ENCODE measurements around the gene OSBPL10.

DNA sequence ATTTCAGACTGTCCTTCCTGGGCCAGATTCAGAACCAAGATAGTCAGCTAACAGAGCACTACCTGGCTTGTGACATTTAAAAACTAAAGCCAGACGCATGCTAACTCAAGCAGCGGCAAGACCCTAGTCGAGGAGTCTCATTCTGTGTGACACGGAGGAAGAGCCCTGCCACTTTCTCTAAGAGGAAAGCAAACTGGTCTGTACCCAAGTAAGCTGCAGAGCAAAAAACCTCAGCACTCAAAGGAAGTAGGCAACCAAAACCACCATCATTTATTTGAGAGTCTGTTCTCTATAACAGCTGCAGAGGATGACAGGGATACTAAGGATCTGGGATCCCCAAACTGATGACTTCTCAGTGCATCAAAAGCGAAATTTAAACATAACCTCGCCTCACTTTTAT is 152.1 kb downstream of the OSBPL10 start:
- TF ChIP-seq CTCF (conservative IDR thresholded peaks at IDR 0.05 in 1 of 2, IDR thresholded peaks at IDR 0.05 in 1 of 2; ENCODE audit: low read depth in 1 of 2, low read length in 2 of 2), result no peak
- TF ChIP-seq EZH2 (IDR thresholded peaks at IDR 0.05; ENCODE audit: low read length, missing control alignments), result no peak

Data from fibroblast of lung (primary cell).